Tibial nerve (tissue), 4 donors: ENCODE data around the gene TNFRSF13B. TPM values are rescaled to one million over a fixed set of nuclear protein-coding genes. Genes with fewer than 3 reads are reported as not detected.

ENCODE experiments used
- DNase-seq, 2 donors: peaks; one replicate each; pipeline ENCODE4 v3.0.0-alpha.2; 2019; ENCODE audit warnings: low spot score in 2 of 2
- H3K27ac ChIP-seq, 4 donors: fragments of 200-600 bp; sonication (generic) in 3 of 4; one replicate each; pipeline ENCODE4 v1.5.1; 2017 to 2019; ENCODE audit warnings: mild to moderate bottlenecking in 1 of 4
- H3K27me3 ChIP-seq, 2 donors: fragments of 200-600 bp; sonication (generic) in 1 of 2; one replicate each; pipeline versions ENCODE4 v1.5.1 to v1.6.0; 2017 to 2019
- H3K36me3 ChIP-seq, 3 donors: fragments of 200-600 bp; sonication (generic); one replicate each; pipeline ENCODE4 v1.5.1; 2018 to 2019
- H3K4me1 ChIP-seq, 4 donors: fragments of 200-600 bp; sonication (generic) in 3 of 4; one replicate each; pipeline ENCODE4 v1.5.1; 2017 to 2019
- H3K4me3 ChIP-seq, 4 donors: fragments of 200-600 bp; sonication (generic) in 3 of 4; one replicate each; pipeline ENCODE4 v1.5.1; 2017 to 2019; ENCODE audit warnings: mild to moderate bottlenecking in 1 of 4, moderate library complexity in 1 of 4
- H3K9me3 ChIP-seq, 4 donors: fragments of 200-600 bp; sonication (generic) in 3 of 4; one replicate each; pipeline ENCODE4 v1.5.1; 2017 to 2019
- EP300 ChIP-seq, 2 donors: sonication (generic); formaldehyde crosslinking; IDR thresholded peaks; one replicate each; pipeline ENCODE4 v1.6.1; 2017; ENCODE audit warnings: antibody characterized with exemption in 2 of 2, mild to moderate bottlenecking in 1 of 2
- POLR2A ChIP-seq, 2 donors: fragments of 450-650 bp; IDR thresholded peaks; one replicate each; pipeline ENCODE4 v1.6.1; 2017; ENCODE audit warnings: antibody characterized with exemption in 2 of 2, mild to moderate bottlenecking in 2 of 2, moderate library complexity in 2 of 2
- WGBS, 2 donors: methylation state at CpG; one replicate each; pipeline ENCODE4 v1.1.5; 2018; 5-methylcytosine and 5-hydroxymethylcytosine counted together
- total RNA-seq, 4 donors: library from RNA; depleted of rRNA; stranded (reverse); fragments of >200 nt; gene quantifications; one replicate each; pipeline ENCODE4 v1.1.0, GENCODE V29; 2016
- TF ChIP-seq, protein P1 (sequence below), 5 experiments: fragments of 200-600 bp in 3 of 5; fragments of 450-650 bp in 2 of 5; sonication (generic) in 3 of 5; IDR thresholded peaks; one replicate each; pipeline ENCODE4 v1.5.1; 2016 to 2019; ENCODE audit warnings: antibody characterized with exemption in 5 of 5, mild to moderate bottlenecking in 3 of 5, moderate library complexity in 2 of 5

The TNFRSF13B gene
- total RNA-seq, 4 donors from 2014 or later: not detected

- no peak overlapping the region for H3K27ac ChIP-seq
- H3K27me3 ChIP-seq: peaks cover 0 to 5% of the 10 kb centered on the region in 2 donors
- TF ChIP-seq, protein P1, sequence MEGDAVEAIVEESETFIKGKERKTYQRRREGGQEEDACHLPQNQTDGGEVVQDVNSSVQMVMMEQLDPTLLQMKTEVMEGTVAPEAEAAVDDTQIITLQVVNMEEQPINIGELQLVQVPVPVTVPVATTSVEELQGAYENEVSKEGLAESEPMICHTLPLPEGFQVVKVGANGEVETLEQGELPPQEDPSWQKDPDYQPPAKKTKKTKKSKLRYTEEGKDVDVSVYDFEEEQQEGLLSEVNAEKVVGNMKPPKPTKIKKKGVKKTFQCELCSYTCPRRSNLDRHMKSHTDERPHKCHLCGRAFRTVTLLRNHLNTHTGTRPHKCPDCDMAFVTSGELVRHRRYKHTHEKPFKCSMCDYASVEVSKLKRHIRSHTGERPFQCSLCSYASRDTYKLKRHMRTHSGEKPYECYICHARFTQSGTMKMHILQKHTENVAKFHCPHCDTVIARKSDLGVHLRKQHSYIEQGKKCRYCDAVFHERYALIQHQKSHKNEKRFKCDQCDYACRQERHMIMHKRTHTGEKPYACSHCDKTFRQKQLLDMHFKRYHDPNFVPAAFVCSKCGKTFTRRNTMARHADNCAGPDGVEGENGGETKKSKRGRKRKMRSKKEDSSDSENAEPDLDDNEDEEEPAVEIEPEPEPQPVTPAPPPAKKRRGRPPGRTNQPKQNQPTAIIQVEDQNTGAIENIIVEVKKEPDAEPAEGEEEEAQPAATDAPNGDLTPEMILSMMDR (IDR thresholded peaks at IDR 0.05): no peak
- TF ChIP-seq POLR2A (IDR thresholded peaks at IDR 0.05) (no peak), EP300 (IDR thresholded peaks at IDR 0.05) (no peak)
- 80% methylated on average over 13 to 14 of the region's 14 CpGs for WGBS, 2 donors
- peaks cover 0 to 20% (median 2%) of the 10 kb centered on the region in 4 donors for H3K9me3 ChIP-seq
- peaks cover 0 to 5% (median 0%) of the 10 kb centered on the region in 4 donors for H3K4me1 ChIP-seq
- no peak overlapping the region for H3K4me3 ChIP-seq
- no peak for DNase-seq
- H3K36me3 ChIP-seq: no peaks in the 10 kb centered on the region
Observed at GRCh38 chr17:16944334-16945135, 27.4 kb downstream of the TNFRSF13B start.

- no peaks in the 10 kb centered on the region for H3K36me3 ChIP-seq
- H3K27ac ChIP-seq: no peak overlapping the region
- H3K27me3 ChIP-seq: peaks cover 0 to 5% of the 10 kb centered on the region in 2 donors
- 75 to 81% methylated on average over 16 of the region's 16 CpGs for WGBS, 2 donors
- peaks cover 0 to 5% (median 0%) of the 10 kb centered on the region in 4 donors for H3K4me1 ChIP-seq
- H3K4me3 ChIP-seq: no peak overlapping the region
- TF ChIP-seq POLR2A (IDR thresholded peaks at IDR 0.05): no peak
- TF ChIP-seq, protein P1 (IDR thresholded peaks at IDR 0.05): no peak
- TF ChIP-seq EP300 (IDR thresholded peaks at IDR 0.05): no peak
- peaks cover 0 to 12% (median 0%) of the 10 kb centered on the region in 4 donors for H3K9me3 ChIP-seq
- no peak for DNase-seq
Observed at GRCh38 chr17:16943541-16944333, 28.2 kb downstream of the TNFRSF13B start.

DNA sequence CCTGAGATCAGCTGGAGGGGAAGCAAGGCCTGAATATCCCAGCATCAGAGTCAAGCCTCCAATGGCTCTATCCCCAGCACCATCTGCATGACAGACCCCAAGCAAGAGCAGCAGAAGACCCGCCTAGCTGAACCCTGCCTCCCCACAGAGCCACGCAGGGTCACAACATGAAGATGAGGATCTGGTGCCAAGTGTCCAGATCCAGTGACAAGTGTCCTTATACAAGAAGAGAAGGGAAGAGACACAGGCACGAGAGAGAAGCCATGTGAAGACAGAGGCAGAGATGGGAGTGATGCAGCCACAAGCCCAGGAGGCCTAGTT is 28.9 kb downstream of the TNFRSF13B start:
- DNase-seq: no peak
- 92 to 97% methylated on average over 3 of the region's 3 CpGs for WGBS, 2 donors

GRCh38 chr17:16942141-16943031 is 29.5 kb downstream of the TNFRSF13B start:
- Histone ChIP-seq H3K4me1 (peaks cover 0 to 5% (median 0%) of the 10 kb centered on the region in 4 donors), H3K27me3 (peaks cover 0 to 5% of the 10 kb centered on the region in 2 donors), H3K4me3 (no peak overlapping the region), H3K9me3 (no peaks in the 10 kb centered on the region), H3K36me3 (no peaks in the 10 kb centered on the region), H3K27ac (no peak overlapping the region)
- TF ChIP-seq, protein P1 (IDR thresholded peaks at IDR 0.05): no peak
- TF ChIP-seq POLR2A (IDR thresholded peaks at IDR 0.05) (no peak), EP300 (IDR thresholded peaks at IDR 0.05) (no peak)
- 91 to 92% methylated on average over 21 of the region's 21 CpGs for WGBS, 2 donors
- no peak for DNase-seq

More for the DNA sequence above, 28.9 kb downstream of the TNFRSF13B start:
- no peak overlapping the region for H3K4me3 ChIP-seq
- TF ChIP-seq POLR2A (IDR thresholded peaks at IDR 0.05) (no peak), EP300 (IDR thresholded peaks at IDR 0.05) (no peak)
- TF ChIP-seq, protein P1 (IDR thresholded peaks at IDR 0.05): no peak
- H3K27me3 ChIP-seq: peaks cover 0 to 5% of the 10 kb centered on the region in 2 donors
- no peaks in the 10 kb centered on the region for H3K36me3 ChIP-seq
- peaks cover 0 to 5% (median 0%) of the 10 kb centered on the region in 4 donors for H3K4me1 ChIP-seq
- H3K27ac ChIP-seq: no peak overlapping the region
- H3K9me3 ChIP-seq: peaks cover 0 to 4% (median 0%) of the 10 kb centered on the region in 4 donors
